IMR-90 (cell line): Measurements from ENCODE around the gene PRLR. TPM values are rescaled to one million over a fixed set of nuclear protein-coding genes. Genes with fewer than 3 reads are reported as not detected.

ENCODE experiments used
- ATAC-seq: fragments of 200-7000 bp; cut with Tn5 transposase; 2 replicates; pipeline ENCODE4 v1.9.1; 2020; ENCODE audit warnings: low read depth, mild to moderate bottlenecking, moderate library complexity
- BruUV-seq: library from RNA; stranded (reverse); fragments of 400-500 nt; replicated peaks from 2 replicates; lab custom pipeline; 2021; lab: Mats Ljungman, UMichigan
- CTCF ChIA-PET: fragments of 300-600 bp; formaldehyde crosslinking; extraction: SDS; loops from one replicate; lab custom pipeline; 2021; ENCODE audit warnings: antibody characterized with exemption; lab: Yijun Ruan, JAX
- POLR2A ChIA-PET: fragments of 300-600 bp; sonication (Branson Sonifier 250); formaldehyde crosslinking; loops from one replicate; lab custom pipeline; 2022; ENCODE audit warnings: antibody characterized with exemption; ENCODE audit not compliant: unreplicated experiment; lab: Charles Lee
- DNase-seq: peaks from one replicate; pipeline ENCODE4 v3.0.0; 2013
- H2AFZ ChIP-seq: replicated peaks from 2 replicates; pipeline ENCODE3; 2013; ENCODE audit warnings: low read length, mild to moderate bottlenecking; ENCODE audit not compliant: poor library complexity
- H2AK5ac ChIP-seq: 2 replicates; pipeline ENCODE4 v1.6.1; 2013; ENCODE audit warnings: low read depth, low read length, inconsistent platforms
- H2AK9ac ChIP-seq: replicated peaks from 2 replicates; pipeline ENCODE3; 2013; ENCODE audit warnings: mild to moderate bottlenecking, low read depth, low read length, moderate library complexity; ENCODE audit not compliant: poor library complexity
- H2BK120ac ChIP-seq: 2 replicates; pipeline ENCODE4 v1.6.1; 2013; ENCODE audit warnings: low read depth, low read length, inconsistent platforms
- H2BK15ac ChIP-seq: 3 replicates; pipeline ENCODE4 v1.6.1; 2013; ENCODE audit warnings: low read depth, low read length, inconsistent platforms
- H2BK20ac ChIP-seq: 2 replicates; pipeline ENCODE4 v1.6.1; 2013; ENCODE audit warnings: low read depth, mild to moderate bottlenecking, inconsistent platforms, low read length, moderate library complexity
- H2BK5ac ChIP-seq: 2 replicates; pipeline ENCODE4 v1.6.1; 2013; ENCODE audit warnings: mild to moderate bottlenecking, low read depth, low read length, inconsistent platforms; ENCODE audit not compliant: poor library complexity, severe bottlenecking
- H3K14ac ChIP-seq: replicated peaks from 2 replicates; pipeline ENCODE4 v1.6.1; 2013; ENCODE audit warnings: low read depth, low read length, inconsistent platforms
- H3K18ac ChIP-seq: 2 replicates; pipeline ENCODE4 v1.6.1; 2013; ENCODE audit warnings: low read depth, low read length, control low read depth
- H3K23ac ChIP-seq: 2 replicates; pipeline ENCODE4 v1.6.1; 2013; ENCODE audit warnings: low read depth, low read length, inconsistent platforms
- H3K27ac ChIP-seq: 2 replicates; pipeline ENCODE4 v1.5.1; 2013; ENCODE audit warnings: mild to moderate bottlenecking, control low read depth, low read length; ENCODE audit not compliant: insufficient read depth
- H3K27me3 ChIP-seq: 2 replicates; pipeline ENCODE4 v1.6.1; 2013; ENCODE audit warnings: low read length; ENCODE audit not compliant: control insufficient read depth, insufficient read depth
- H3K36me3 ChIP-seq: 2 replicates; pipeline ENCODE4 v1.6.1; 2013; ENCODE audit warnings: low read length, mixed read lengths; ENCODE audit not compliant: control insufficient read depth, insufficient read depth
- H3K4ac ChIP-seq: 2 replicates; pipeline ENCODE4 v1.6.1; 2013; ENCODE audit warnings: low read depth, low read length, inconsistent platforms
- H3K4me1 ChIP-seq: 2 replicates; pipeline ENCODE4 v1.6.1; 2013; ENCODE audit warnings: low read length, mixed read lengths; ENCODE audit not compliant: control insufficient read depth, insufficient read depth
- H3K4me2 ChIP-seq: 2 replicates; pipeline ENCODE4 v1.6.1; 2013; ENCODE audit warnings: low read depth, mild to moderate bottlenecking, control low read depth, low read length, moderate library complexity
- H3K4me3 ChIP-seq: 2 replicates; pipeline ENCODE4 v1.5.1; 2013; ENCODE audit warnings: low read depth, mild to moderate bottlenecking, control low read depth, low read length, moderate library complexity; ENCODE audit not compliant: insufficient read depth
- H3K56ac ChIP-seq: 2 replicates; pipeline ENCODE4 v1.6.1; 2013; ENCODE audit warnings: low read length, inconsistent platforms; ENCODE audit not compliant: insufficient read depth; ENCODE audit errors: extremely low read depth
- H3K79me1 ChIP-seq, 2 experiments: 2 replicates each; pipeline ENCODE4 v1.6.1; 2013; ENCODE audit warnings: low read length in 2 of 2, inconsistent platforms in 1 of 2, low read depth in 1 of 2
- H3K9ac ChIP-seq: 2 replicates; pipeline ENCODE4 v1.6.1; 2013; ENCODE audit warnings: low read depth, low read length, control low read depth
- H3K9me1 ChIP-seq: 2 replicates; pipeline ENCODE4 v1.6.1; 2013; ENCODE audit warnings: low read length, inconsistent platforms; ENCODE audit not compliant: insufficient read depth
- H3K9me3 ChIP-seq: 2 replicates; pipeline ENCODE4 v1.6.1; 2013; ENCODE audit warnings: low read length; ENCODE audit not compliant: control insufficient read depth, insufficient read depth
- H4K20me1 ChIP-seq: 2 replicates; pipeline ENCODE4 v1.6.1; 2013; ENCODE audit warnings: low read length, inconsistent platforms; ENCODE audit not compliant: insufficient read depth
- H4K5ac ChIP-seq: 2 replicates; pipeline ENCODE4 v1.6.1; 2013; ENCODE audit warnings: mild to moderate bottlenecking, low read depth, low read length, control low read depth
- H4K8ac ChIP-seq, 2 experiments: 2 replicates each; pipeline ENCODE4 v1.6.1; 2013; ENCODE audit warnings: low read depth in 2 of 2, low read length in 2 of 2, control low read depth in 1 of 2, inconsistent platforms in 1 of 2
- H4K91ac ChIP-seq: 2 replicates; pipeline ENCODE4 v1.6.1; 2013; ENCODE audit warnings: low read depth, low read length, inconsistent platforms; ENCODE audit not compliant: insufficient read depth
- FOS ChIP-seq: fragments of 150-350 bp; IDR thresholded peaks from 2 replicates; pipeline ENCODE4 v1.6.1; 2016; ENCODE audit warnings: low read depth, low read length
- POLR2A ChIP-seq: IDR thresholded peaks from 2 replicates; pipeline ENCODE4 v1.6.1; 2012; ENCODE audit warnings: mild to moderate bottlenecking, low read depth, low read length
- RAD21 ChIP-seq: IDR thresholded peaks from 2 replicates; pipeline ENCODE4 v1.6.1; 2012; ENCODE audit warnings: low read length, improper control_type of control experiment
- RCOR1 ChIP-seq: IDR thresholded peaks from 2 replicates; pipeline ENCODE4 v1.6.1; 2012; ENCODE audit warnings: mild to moderate bottlenecking, low read length, improper control_type of control experiment; ENCODE audit not compliant: insufficient replicate concordance
- SMC3 ChIP-seq: fragments of 150-350 bp; IDR thresholded peaks from 2 replicates; pipeline ENCODE4 v1.6.1; 2016; ENCODE audit warnings: low read depth, mild to moderate bottlenecking, antibody characterized with exemption, low read length, moderate library complexity
- WGBS, 2 experiments: methylation state at CpG; one replicate each; pipeline versions ENCODE4 v1.1.5 to v1.1.7; 2013; ENCODE audit warnings: missing lambda C conversion rate in 2 of 2; ENCODE audit not compliant: insufficient read length in 1 of 2; ENCODE audit errors: extremely low coverage in 2 of 2; 5-methylcytosine and 5-hydroxymethylcytosine counted together
- dilution Hi-C: fragments of 300-500 bp; cut with HindIII; formaldehyde crosslinking; loops from one replicate; pipeline ENCODE4 v1.14.3; 2018; ENCODE audit warnings: low sequenced_read_pairs; ENCODE audit not compliant: unreplicated experiment
- in situ Hi-C: fragments of 300-500 bp; cut with MboI; formaldehyde crosslinking; loops from 3 replicates; pipeline ENCODE4 v1.14.3; 2019; ENCODE audit warnings: low sequenced_read_pairs, inconsistent platforms, mixed read lengths
- intact Hi-C: fragments of 100-400 bp; cut with micrococcal nuclease; formaldehyde crosslinking; loops from 2 replicates; pipeline ENCODE4 v1.10.0; 2022
- polyA plus RNA-seq, 3 experiments: library from polyadenylated mRNA; depleted of rRNA; stranded (reverse); fragments of >200 nt; gene quantifications; 2 replicates each; pipeline ENCODE4 v1.2.3, GENCODE V29; 2012; ENCODE audit warnings: low replicate concordance in 1 of 3
- total RNA-seq: library from RNA; depleted of rRNA; stranded (reverse); fragments of >200 nt; gene quantifications from 2 replicates; pipeline ENCODE4 v1.2.3, GENCODE V29; 2012
- TF ChIP-seq, protein P1 (sequence below): fragments of 150-350 bp; IDR thresholded peaks from 2 replicates; pipeline ENCODE4 v1.6.1; 2016; ENCODE audit warnings: low read depth, mild to moderate bottlenecking, low read length, moderate library complexity, borderline replicate concordance

PRLR gene
- total and polyA plus RNA-seq, 2 of the 4 experiments (the other 2 are of a cell fraction) = 0.24 to 0.54 TPM

DNA sequence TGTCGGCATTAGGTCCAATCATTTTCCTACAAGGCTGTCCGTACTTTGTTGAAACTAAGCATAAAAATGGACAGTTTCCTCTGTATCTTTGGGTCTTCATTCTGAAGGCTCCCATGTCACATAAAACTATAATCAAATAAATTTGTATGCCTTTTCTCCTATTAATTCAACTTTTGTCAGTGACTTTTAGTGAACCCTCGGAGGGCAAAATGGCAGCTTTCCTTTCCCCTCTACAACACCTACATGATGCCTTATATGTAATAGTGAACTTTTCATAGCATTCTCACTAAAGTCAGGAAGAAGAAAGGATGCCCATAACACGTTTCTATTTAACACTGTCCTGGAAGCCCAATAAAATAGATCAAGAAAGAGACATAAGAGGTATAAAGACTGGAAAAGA is 177.4 kb downstream of the PRLR start:
- Histone ChIP-seq H4K91ac (no peak overlapping the region), H2BK5ac (no peak overlapping the region), H3K18ac (no peak overlapping the region), H4K5ac (no peak overlapping the region), H3K36me3 (no peaks in the 10 kb centered on the region), H2AK9ac (no peak overlapping the region), H3K79me1 (no peaks in the 10 kb centered on the region), H3K4me2 (no peak overlapping the region), H3K23ac (no peak overlapping the region), H2AFZ (no peak overlapping the region), H2BK20ac (no peak overlapping the region), H2BK120ac (no peak overlapping the region), H3K4me1 (0 out of 2 replicates have a peak, but pooled peaks cover 2% of the 10 kb centered on the region), H3K27me3 (no peaks in the 10 kb centered on the region; the same call in 1 of the 2 replicates), H3K9ac (no peak overlapping the region), H3K9me3 (no peaks in the 10 kb centered on the region), H3K9me1 (no peaks in the 10 kb centered on the region), H3K56ac (no peak overlapping the region), H4K20me1 (no peaks in the 10 kb centered on the region), H2AK5ac (no peak overlapping the region), H3K14ac (no peak overlapping the region), H3K27ac (no peak overlapping the region), H3K4me3 (no peak overlapping the region), H2BK15ac (no peak overlapping the region), H3K4ac (no peak overlapping the region), H4K8ac (no peak overlapping the region)
- ATAC-seq = no peak
- ChIA-PET POLR2A (no interaction called here), CTCF (no interaction called here)
- intact Hi-C loops = no loop called here
- dilution Hi-C loops = no loop called here
- WGBS, 2 experiments = no CpG with 5 or more reads among the region's 4 CpGs
- in situ Hi-C loops = no loop called here
- no TSS peak for BruUV-seq
- DNase-seq = no peak
- TF ChIP-seq POLR2A = no peak
- TF ChIP-seq FOS = no peak
- TF ChIP-seq, protein P1, sequence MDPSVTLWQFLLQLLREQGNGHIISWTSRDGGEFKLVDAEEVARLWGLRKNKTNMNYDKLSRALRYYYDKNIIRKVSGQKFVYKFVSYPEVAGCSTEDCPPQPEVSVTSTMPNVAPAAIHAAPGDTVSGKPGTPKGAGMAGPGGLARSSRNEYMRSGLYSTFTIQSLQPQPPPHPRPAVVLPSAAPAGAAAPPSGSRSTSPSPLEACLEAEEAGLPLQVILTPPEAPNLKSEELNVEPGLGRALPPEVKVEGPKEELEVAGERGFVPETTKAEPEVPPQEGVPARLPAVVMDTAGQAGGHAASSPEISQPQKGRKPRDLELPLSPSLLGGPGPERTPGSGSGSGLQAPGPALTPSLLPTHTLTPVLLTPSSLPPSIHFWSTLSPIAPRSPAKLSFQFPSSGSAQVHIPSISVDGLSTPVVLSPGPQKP = no peak
- TF ChIP-seq RAD21 = no peak
- TF ChIP-seq SMC3 = no peak
- TF ChIP-seq RCOR1 = no peak
